Measurements from ENCODE around the gene PTPRG.

GRCh38 chr3:61769266-61769990, 208.1 kb downstream of the PTPRG start:
- TF ChIP-seq EZH2 (IDR thresholded peaks at IDR 0.05; ENCODE audit: low read depth, unreplicated experiment) (no peak), REST (IDR thresholded peaks at IDR 0.05; ENCODE audit: unreplicated experiment) (no peak), CTCF (conservative IDR thresholded peaks at IDR 0.05; ENCODE audit: low read depth in 2 of 2) (no peak), POLR2AphosphoS5 (IDR thresholded peaks at IDR 0.05; ENCODE audit: low read depth) (no peak), CREB1 (CRISPR knock-in tag; IDR thresholded peaks at IDR 0.05; ENCODE audit: low read depth) (no peak), ZNF114 (CRISPR knock-in tag; IDR thresholded peaks at IDR 0.05) (no peak), EZH2phosphoT487 (IDR thresholded peaks at IDR 0.05; ENCODE audit: unreplicated experiment) (no peak), JUNB (IDR thresholded peaks at IDR 0.05; ENCODE audit: unreplicated experiment) (no peak), ETS1 (IDR thresholded peaks at IDR 0.05) (no peak), NANOG (IDR thresholded peaks at IDR 0.05; ENCODE audit: borderline replicate concordance) (no peak), STAT1 (IDR thresholded peaks at IDR 0.05; ENCODE audit: unreplicated experiment) (no peak)

All from GM23338 (cell line).